Brain microvascular endothelial cell (primary cell): ENCODE measurements around the gene COX14.
A peak's percentile ranks its signal among the peaks of the same experiment; 100 is the strongest.

Source experiments
- DNase-seq: peaks from one replicate; pipeline ENCODE4 v3.0.0-alpha.2; 2020
- H3K27ac ChIP-seq: fragments of 250-450 bp; sonication (Bioruptor Pico); 2 replicates; pipeline ENCODE4 v1.5.1; 2020; ENCODE audit warnings: mild to moderate bottlenecking, moderate library complexity
- H3K27me3 ChIP-seq: fragments of 250-450 bp; sonication (Bioruptor Pico); replicated peaks from 2 replicates; pipeline ENCODE4 v1.5.1; 2020; ENCODE audit warnings: mild to moderate bottlenecking
- H3K36me3 ChIP-seq: fragments of 250-450 bp; sonication (Bioruptor Pico); replicated peaks from 2 replicates; pipeline ENCODE4 v1.5.1; 2020; ENCODE audit warnings: mild to moderate bottlenecking
- H3K4me3 ChIP-seq: 2 replicates; pipeline ENCODE4 v1.5.1; 2011; ENCODE audit warnings: low read depth, mild to moderate bottlenecking, control low read depth, low read length, moderate library complexity
- CTCF ChIP-seq: IDR thresholded peaks from 2 replicates; pipeline ENCODE4 v1.5.1; 2011; ENCODE audit warnings: low read depth, mild to moderate bottlenecking, moderate library complexity, low read length, control low read depth, inconsistent platforms; ENCODE audit errors: missing control alignments
- in situ Hi-C: cut with HindIII; loops from 2 replicates; pipeline ENCODE4 v1.10.0; 2017; ENCODE audit warnings: low sequenced_read_pairs, low pct_ligation_motif_present

Gene COX14

GRCh38 chr12:50069539-50069938 is 42.5 kb upstream of the COX14 start:
- no peak overlapping the region for H3K27ac ChIP-seq
- no peak overlapping the region for H3K4me3 ChIP-seq
- in situ Hi-C loops, result loop anchor here (5.0 kb wide), 1 partner anchor 102 kb away; no protein-coding TSS in a partner anchor
- H3K36me3 ChIP-seq, result no peaks in the 10 kb centered on the region
- no peak for TF ChIP-seq CTCF
- DNase-seq, result no peak
- H3K27me3 ChIP-seq, result no peaks in the 10 kb centered on the region

DNA sequence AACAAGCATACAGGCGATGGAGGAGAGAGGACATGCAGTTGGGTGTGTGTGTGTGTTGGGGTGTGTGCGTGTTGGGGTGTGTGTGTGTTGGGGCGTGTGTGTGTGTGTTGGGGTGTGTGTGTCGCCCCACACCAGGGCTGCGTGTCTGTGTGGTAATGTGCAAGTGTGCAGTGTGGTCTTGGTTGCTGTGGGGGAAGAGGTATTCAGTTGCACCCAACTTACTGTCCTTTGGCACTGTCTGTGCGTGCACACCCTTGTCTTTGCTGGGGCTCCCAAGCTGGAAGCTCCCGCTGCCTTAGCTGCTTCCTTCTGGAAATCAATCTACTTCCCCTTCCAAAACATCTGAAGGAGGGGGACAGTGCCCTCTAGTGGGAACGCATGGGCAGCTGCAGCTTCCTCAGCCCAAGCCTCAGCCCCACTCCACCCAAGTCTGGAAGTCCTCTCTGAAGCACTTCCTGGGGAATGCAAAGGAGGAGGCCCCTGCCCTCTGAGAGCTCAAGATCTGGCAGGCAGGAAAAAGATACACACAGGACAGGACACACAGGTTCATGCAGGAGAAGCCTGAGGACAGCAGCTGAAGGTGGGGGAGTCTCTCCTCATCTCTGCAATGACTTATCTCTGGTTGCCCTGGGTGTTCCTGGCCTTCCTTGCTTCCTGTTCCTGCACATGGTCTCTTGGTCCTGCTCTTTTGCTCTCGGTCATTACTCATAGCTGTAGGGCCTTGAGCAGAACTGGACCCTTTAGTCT is 41.5 kb upstream of the COX14 start:
- Histone ChIP-seq H3K36me3 (no peaks in the 10 kb centered on the region), H3K4me3 (no peak overlapping the region), H3K27me3 (no peaks in the 10 kb centered on the region), H3K27ac (no peak overlapping the region)
- peak; percentile 97 for TF ChIP-seq CTCF
- in situ Hi-C loops, result no loop called here
- DNase-seq, result peak; percentile 63

DNA sequence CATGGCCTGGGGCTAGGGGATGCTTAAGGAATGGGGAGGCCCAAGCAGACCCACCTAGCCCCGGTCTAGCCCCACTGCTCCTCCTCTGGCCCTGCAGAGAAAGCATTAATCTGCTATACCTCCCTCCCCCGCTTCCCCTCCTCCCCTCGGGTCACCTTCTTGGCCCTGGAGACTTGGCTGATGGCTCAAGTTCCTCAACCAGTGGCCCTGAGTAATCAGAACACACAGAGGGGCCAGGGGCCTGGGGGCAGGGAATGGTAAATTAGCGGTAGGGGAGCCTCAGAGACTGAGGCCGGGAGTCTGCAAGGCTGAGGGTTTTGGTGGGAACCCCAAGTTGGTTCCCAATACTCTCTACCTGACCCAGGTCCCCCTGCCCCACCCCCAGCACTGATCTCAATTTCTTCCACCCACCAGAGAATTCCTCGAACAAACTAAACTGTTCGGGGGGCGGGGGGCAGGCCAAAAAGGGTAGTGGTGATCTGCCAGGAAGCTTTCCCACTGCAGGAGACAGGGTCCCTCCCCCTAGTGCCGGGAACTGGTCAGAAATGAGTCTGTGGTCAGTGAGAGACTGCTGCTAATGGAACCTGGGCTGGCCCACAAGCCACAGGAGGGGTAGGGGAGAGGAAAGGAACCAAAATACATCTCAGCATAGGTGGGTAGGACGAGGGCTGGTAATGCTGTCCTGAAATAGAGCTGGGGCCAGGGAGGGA is 39.7 kb upstream of the COX14 start:
- in situ Hi-C loops, result no loop called here
- no peak for DNase-seq
- Histone ChIP-seq H3K27ac (no peak overlapping the region), H3K27me3 (no peaks in the 10 kb centered on the region), H3K36me3 (no peaks in the 10 kb centered on the region), H3K4me3 (no peak overlapping the region)
- TF ChIP-seq CTCF, result no peak

- no peak overlapping the region for H3K4me3 ChIP-seq
- H3K36me3 ChIP-seq, result no peaks in the 10 kb centered on the region
- DNase-seq, result no peak
- H3K27me3 ChIP-seq, result no peaks in the 10 kb centered on the region
- TF ChIP-seq CTCF, result no peak
- in situ Hi-C loops, result no loop called here
- H3K27ac ChIP-seq, result no peak overlapping the region
Measured at GRCh38 chr12:50073206-50073605, 38.8 kb upstream of the COX14 start.

DNA sequence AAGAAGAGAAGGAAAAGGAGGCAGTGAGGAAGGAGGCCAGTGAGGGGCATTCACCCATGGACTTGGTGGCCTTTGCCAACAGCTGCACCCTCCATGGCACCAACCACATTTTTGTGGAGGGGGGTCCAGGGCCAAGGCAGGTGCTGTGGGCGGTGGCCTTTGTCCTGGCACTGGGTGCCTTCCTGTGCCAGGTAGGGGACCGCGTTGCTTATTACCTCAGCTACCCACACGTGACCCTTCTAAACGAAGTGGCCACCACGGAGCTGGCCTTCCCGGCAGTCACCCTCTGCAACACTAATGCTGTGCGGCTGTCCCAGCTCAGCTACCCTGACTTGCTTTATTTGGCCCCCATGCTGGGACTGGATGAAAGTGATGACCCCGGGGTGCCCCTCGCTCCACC is 38.3 kb upstream of the COX14 start:
- in situ Hi-C loops, result no loop called here
- no peaks in the 10 kb centered on the region for H3K36me3 ChIP-seq
- no peak for DNase-seq
- no peak overlapping the region for H3K27ac ChIP-seq
- TF ChIP-seq CTCF, result no peak
- no peaks in the 10 kb centered on the region for H3K27me3 ChIP-seq
- no peak overlapping the region for H3K4me3 ChIP-seq
